WTC11 (cell line): Measurements from ENCODE around the gene GNG4.

Experiments
- CREM ChIP-seq: sonication (generic); formaldehyde crosslinking; IDR thresholded peaks from 2 replicates; pipeline ENCODE4 v1.8.1; 2022; ENCODE audit warnings: mild to moderate bottlenecking, missing genetic modification reagents, moderate library complexity
- ETV6 ChIP-seq: sonication (generic); formaldehyde crosslinking; IDR thresholded peaks from 2 replicates; pipeline ENCODE4 v1.8.1; 2022; ENCODE audit warnings: mild to moderate bottlenecking, missing genetic modification reagents
- FOXP1 ChIP-seq: sonication (generic); formaldehyde crosslinking; IDR thresholded peaks from 2 replicates; pipeline ENCODE4 v1.8.0; 2022; ENCODE audit warnings: missing genetic modification reagents, mild to moderate bottlenecking, moderate library complexity, borderline replicate concordance
- NFE2L1 ChIP-seq: sonication (generic); formaldehyde crosslinking; IDR thresholded peaks from 2 replicates; pipeline ENCODE4 v1.8.1; 2023; ENCODE audit warnings: missing genetic modification reagents
- ZBTB21 ChIP-seq: sonication (generic); formaldehyde crosslinking; IDR thresholded peaks from 2 replicates; pipeline ENCODE4 v1.8.1; 2023; ENCODE audit warnings: mild to moderate bottlenecking, missing genetic modification reagents, borderline replicate concordance
- TF ChIP-seq, protein P1 (sequence below): fragments of 200-600 bp; IDR thresholded peaks from 2 replicates; pipeline ENCODE4 v1.8.0; 2022; ENCODE audit warnings: antibody characterized with exemption
- TF ChIP-seq, protein P2 (sequence below): sonication (generic); formaldehyde crosslinking; IDR thresholded peaks from 2 replicates; pipeline ENCODE4 v1.8.0; 2022; ENCODE audit warnings: mild to moderate bottlenecking, missing genetic modification reagents
- TF ChIP-seq, protein P3 (sequence below): sonication (generic); formaldehyde crosslinking; IDR thresholded peaks from 2 replicates; pipeline ENCODE4 v1.8.1; 2023; ENCODE audit warnings: mild to moderate bottlenecking, missing genetic modification reagents
- TF ChIP-seq, protein P4 (sequence below): sonication (generic); formaldehyde crosslinking; IDR thresholded peaks from 2 replicates; pipeline ENCODE4 v1.8.1; 2022; ENCODE audit warnings: missing genetic modification reagents, borderline replicate concordance

DNA sequence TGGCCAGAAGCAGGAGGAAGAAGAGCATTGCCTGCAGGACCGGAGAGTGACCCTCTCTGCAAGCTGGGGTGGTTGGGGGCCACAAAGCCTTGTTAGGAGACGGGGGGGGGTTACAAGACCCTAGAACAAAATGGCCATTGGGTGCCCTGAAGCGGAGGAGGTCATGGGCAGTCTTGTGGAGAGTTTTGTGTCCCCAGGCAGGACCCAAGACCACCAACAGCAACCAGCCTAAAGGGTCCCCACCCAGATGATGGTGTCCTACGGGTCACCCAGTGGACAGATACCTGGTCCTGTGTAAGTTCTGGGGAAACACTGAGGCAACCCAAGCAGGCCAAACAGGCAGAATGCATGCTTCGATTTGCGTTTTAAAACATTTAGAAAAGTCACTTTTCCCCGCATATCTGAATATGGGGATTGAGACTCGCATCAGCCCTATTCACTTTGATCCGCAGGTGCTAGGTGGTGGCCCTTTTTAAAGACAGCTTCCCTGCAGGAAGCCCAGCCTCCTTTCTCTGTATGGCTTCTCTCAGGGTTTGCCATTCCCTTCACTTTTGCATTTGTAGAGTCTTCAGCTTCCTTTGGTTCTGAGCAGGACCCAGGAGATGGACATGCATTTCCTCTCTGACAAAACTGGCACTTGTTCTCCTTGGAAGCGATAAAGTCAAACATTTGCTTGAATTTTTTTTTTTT, 21.1 kb downstream of the GNG4 start:
- TF ChIP-seq CREM (CRISPR knock-in tag) (no peak), ZBTB21 (CRISPR knock-in tag) (no peak), NFE2L1 (CRISPR knock-in tag) (no peak), FOXP1 (CRISPR knock-in tag) (no peak), ETV6 (CRISPR knock-in tag) (no peak)
- TF ChIP-seq, protein P1, sequence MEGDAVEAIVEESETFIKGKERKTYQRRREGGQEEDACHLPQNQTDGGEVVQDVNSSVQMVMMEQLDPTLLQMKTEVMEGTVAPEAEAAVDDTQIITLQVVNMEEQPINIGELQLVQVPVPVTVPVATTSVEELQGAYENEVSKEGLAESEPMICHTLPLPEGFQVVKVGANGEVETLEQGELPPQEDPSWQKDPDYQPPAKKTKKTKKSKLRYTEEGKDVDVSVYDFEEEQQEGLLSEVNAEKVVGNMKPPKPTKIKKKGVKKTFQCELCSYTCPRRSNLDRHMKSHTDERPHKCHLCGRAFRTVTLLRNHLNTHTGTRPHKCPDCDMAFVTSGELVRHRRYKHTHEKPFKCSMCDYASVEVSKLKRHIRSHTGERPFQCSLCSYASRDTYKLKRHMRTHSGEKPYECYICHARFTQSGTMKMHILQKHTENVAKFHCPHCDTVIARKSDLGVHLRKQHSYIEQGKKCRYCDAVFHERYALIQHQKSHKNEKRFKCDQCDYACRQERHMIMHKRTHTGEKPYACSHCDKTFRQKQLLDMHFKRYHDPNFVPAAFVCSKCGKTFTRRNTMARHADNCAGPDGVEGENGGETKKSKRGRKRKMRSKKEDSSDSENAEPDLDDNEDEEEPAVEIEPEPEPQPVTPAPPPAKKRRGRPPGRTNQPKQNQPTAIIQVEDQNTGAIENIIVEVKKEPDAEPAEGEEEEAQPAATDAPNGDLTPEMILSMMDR = no peak
- TF ChIP-seq, protein P2, sequence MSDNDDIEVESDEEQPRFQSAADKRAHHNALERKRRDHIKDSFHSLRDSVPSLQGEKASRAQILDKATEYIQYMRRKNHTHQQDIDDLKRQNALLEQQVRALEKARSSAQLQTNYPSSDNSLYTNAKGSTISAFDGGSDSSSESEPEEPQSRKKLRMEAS = no peak
- TF ChIP-seq, protein P3, sequence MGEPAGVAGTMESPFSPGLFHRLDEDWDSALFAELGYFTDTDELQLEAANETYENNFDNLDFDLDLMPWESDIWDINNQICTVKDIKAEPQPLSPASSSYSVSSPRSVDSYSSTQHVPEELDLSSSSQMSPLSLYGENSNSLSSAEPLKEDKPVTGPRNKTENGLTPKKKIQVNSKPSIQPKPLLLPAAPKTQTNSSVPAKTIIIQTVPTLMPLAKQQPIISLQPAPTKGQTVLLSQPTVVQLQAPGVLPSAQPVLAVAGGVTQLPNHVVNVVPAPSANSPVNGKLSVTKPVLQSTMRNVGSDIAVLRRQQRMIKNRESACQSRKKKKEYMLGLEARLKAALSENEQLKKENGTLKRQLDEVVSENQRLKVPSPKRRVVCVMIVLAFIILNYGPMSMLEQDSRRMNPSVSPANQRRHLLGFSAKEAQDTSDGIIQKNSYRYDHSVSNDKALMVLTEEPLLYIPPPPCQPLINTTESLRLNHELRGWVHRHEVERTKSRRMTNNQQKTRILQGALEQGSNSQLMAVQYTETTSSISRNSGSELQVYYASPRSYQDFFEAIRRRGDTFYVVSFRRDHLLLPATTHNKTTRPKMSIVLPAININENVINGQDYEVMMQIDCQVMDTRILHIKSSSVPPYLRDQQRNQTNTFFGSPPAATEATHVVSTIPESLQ (CRISPR knock-in tag) = no peak
- TF ChIP-seq, protein P4, sequence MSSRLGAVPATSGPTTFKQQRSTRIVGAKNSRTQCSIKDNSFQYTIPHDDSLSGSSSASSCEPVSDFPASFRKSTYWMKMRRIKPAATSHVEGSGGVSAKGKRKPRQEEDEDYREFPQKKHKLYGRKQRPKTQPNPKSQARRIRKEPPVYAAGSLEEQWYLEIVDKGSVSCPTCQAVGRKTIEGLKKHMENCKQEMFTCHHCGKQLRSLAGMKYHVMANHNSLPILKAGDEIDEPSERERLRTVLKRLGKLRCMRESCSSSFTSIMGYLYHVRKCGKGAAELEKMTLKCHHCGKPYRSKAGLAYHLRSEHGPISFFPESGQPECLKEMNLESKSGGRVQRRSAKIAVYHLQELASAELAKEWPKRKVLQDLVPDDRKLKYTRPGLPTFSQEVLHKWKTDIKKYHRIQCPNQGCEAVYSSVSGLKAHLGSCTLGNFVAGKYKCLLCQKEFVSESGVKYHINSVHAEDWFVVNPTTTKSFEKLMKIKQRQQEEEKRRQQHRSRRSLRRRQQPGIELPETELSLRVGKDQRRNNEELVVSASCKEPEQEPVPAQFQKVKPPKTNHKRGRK = no peak
